ENCODE results near the gene INPP1.
A peak's percentile ranks its signal among the peaks of the same experiment; 100 is the strongest.

INPP1 gene

DNA sequence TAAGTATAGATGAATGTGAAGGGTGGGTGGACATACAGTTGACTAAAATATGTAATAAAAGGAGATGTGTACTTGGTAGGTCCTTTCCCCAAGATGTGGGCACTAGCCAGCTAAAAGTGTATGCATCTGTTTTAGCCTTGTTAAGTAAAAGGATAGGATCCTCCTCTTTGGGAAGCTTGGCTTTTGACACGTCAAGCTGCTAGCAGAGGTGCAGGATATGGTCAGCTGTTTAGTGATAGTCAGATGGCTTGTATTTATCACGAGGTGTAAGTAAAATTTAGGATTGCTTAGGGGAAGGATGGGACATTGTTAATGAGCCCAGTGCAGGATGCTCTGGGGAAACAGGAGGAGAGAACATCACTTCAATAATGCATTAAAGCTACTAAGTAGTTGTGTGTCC lies 66.2 kb downstream of the INPP1 start:
- peaks cover 24% of the 10 kb centered on the region for H3K4me1 ChIP-seq (ENCODE audit: insufficient read depth, low read length, severe bottlenecking)
- no peaks in the 10 kb centered on the region for H3K36me3 ChIP-seq (ENCODE audit: insufficient read depth, low read length)
- no peaks in the 10 kb centered on the region for H4K20me1 ChIP-seq (ENCODE audit: insufficient read depth, low read length)
- peak overlapping the region; percentile 68 for H3K9ac ChIP-seq (ENCODE audit: low read length)
- H3K9me3 ChIP-seq (ENCODE audit: low read length), result no peaks in the 10 kb centered on the region
- H3K4me2 ChIP-seq (ENCODE audit: low read length), result peak overlapping the region; percentile 87
- no peaks in the 10 kb centered on the region for H3K79me2 ChIP-seq (ENCODE audit: insufficient read depth, low read length)
- no peak overlapping the region for H3K27ac ChIP-seq (ENCODE audit: low read depth, low read length, poor library complexity, severe bottlenecking)
- H3K4me3 ChIP-seq (ENCODE audit: low read depth, low read length, poor library complexity, severe bottlenecking), result peak overlapping the region; percentile 70
- no peaks in the 10 kb centered on the region for H3F3A ChIP-seq (ENCODE audit: insufficient read depth, low read length)
- no peak for TF ChIP-seq EZH2 (IDR thresholded peaks at IDR 0.05; ENCODE audit: borderline replicate concordance, low read length)
- TF ChIP-seq, protein P1, sequence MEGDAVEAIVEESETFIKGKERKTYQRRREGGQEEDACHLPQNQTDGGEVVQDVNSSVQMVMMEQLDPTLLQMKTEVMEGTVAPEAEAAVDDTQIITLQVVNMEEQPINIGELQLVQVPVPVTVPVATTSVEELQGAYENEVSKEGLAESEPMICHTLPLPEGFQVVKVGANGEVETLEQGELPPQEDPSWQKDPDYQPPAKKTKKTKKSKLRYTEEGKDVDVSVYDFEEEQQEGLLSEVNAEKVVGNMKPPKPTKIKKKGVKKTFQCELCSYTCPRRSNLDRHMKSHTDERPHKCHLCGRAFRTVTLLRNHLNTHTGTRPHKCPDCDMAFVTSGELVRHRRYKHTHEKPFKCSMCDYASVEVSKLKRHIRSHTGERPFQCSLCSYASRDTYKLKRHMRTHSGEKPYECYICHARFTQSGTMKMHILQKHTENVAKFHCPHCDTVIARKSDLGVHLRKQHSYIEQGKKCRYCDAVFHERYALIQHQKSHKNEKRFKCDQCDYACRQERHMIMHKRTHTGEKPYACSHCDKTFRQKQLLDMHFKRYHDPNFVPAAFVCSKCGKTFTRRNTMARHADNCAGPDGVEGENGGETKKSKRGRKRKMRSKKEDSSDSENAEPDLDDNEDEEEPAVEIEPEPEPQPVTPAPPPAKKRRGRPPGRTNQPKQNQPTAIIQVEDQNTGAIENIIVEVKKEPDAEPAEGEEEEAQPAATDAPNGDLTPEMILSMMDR (IDR thresholded peaks at IDR 0.05; ENCODE audit: low read length), result no peak
- no peak overlapping the region for H2AFZ ChIP-seq (ENCODE audit: low read length)
- H3K27me3 ChIP-seq (ENCODE audit: insufficient read depth, low read length), result no peaks in the 10 kb centered on the region
- H3K9me2 ChIP-seq (ENCODE audit: low read depth, low read length), result no peaks in the 10 kb centered on the region

DNA sequence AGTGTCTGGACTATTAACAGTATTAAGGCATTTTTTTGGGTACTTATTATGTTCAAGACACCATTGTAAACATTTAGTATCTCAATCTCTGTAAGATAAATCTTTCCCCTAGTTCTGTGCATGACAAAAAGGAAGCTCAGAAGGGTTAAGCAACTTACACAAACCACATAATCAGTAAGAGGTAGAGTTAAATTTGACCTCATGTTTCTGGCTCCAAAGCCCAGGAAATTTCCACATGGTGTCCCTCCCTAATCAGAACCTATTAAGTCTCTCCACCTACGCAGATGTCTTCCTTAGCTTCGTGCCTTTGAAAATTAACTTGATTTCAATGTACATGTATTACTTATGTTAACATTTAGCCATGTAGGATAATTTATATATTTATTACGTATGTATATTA lies 66.8 kb downstream of the INPP1 start:
- Histone ChIP-seq H3F3A (ENCODE audit: insufficient read depth, low read length) (no peaks in the 10 kb centered on the region), H3K9me2 (ENCODE audit: low read depth, low read length) (no peaks in the 10 kb centered on the region), H2AFZ (ENCODE audit: low read length) (no peak overlapping the region), H3K79me2 (ENCODE audit: insufficient read depth, low read length) (no peaks in the 10 kb centered on the region), H3K9me3 (ENCODE audit: low read length) (no peaks in the 10 kb centered on the region), H3K4me3 (ENCODE audit: low read depth, low read length, poor library complexity, severe bottlenecking) (no peak overlapping the region), H3K9ac (ENCODE audit: low read length) (no peak overlapping the region), H3K27ac (ENCODE audit: low read depth, low read length, poor library complexity, severe bottlenecking) (no peak overlapping the region), H3K4me2 (ENCODE audit: low read length) (no peak overlapping the region; the same call in 1 of the 2 replicates), H4K20me1 (ENCODE audit: insufficient read depth, low read length) (no peaks in the 10 kb centered on the region), H3K27me3 (ENCODE audit: insufficient read depth, low read length) (no peaks in the 10 kb centered on the region), H3K4me1 (ENCODE audit: insufficient read depth, low read length, severe bottlenecking) (peaks cover 24% of the 10 kb centered on the region), H3K36me3 (ENCODE audit: insufficient read depth, low read length) (no peaks in the 10 kb centered on the region)
- TF ChIP-seq, protein P1 (IDR thresholded peaks at IDR 0.05; ENCODE audit: low read length), result no peak
- no peak for TF ChIP-seq EZH2 (IDR thresholded peaks at IDR 0.05; ENCODE audit: borderline replicate concordance, low read length)

DNA sequence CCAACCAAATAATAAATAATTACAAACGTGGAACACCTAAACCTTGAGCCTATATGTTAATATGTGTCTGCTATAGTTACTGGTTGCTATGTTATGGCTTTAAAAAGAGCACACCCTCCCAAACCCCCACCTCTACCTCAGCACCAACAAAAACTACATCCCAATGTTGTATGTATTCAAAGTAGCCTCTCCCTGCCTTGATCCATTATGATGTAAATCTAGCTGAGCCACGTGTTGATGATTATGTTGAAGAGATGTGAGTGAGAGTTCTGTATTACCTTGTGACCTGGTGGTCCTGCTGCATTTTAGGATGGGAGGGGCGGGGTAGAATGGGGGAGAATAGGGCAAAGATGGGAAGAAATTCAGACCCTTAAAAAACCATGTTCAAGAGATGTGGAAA lies 69.6 kb downstream of the INPP1 start:
- Histone ChIP-seq H3K27me3 (ENCODE audit: insufficient read depth, low read length) (no peaks in the 10 kb centered on the region), H3F3A (ENCODE audit: insufficient read depth, low read length) (no peaks in the 10 kb centered on the region), H3K4me2 (ENCODE audit: low read length) (no peak overlapping the region), H3K36me3 (ENCODE audit: insufficient read depth, low read length) (no peaks in the 10 kb centered on the region), H3K9me2 (ENCODE audit: low read depth, low read length) (no peaks in the 10 kb centered on the region), H2AFZ (ENCODE audit: low read length) (no peak overlapping the region), H4K20me1 (ENCODE audit: insufficient read depth, low read length) (no peaks in the 10 kb centered on the region), H3K9ac (ENCODE audit: low read length) (no peak overlapping the region), H3K4me1 (ENCODE audit: insufficient read depth, low read length, severe bottlenecking) (peaks cover 23% of the 10 kb centered on the region), H3K9me3 (ENCODE audit: low read length) (no peaks in the 10 kb centered on the region), H3K27ac (ENCODE audit: low read depth, low read length, poor library complexity, severe bottlenecking) (no peak overlapping the region), H3K79me2 (ENCODE audit: insufficient read depth, low read length) (no peaks in the 10 kb centered on the region), H3K4me3 (ENCODE audit: low read depth, low read length, poor library complexity, severe bottlenecking) (no peak overlapping the region)
- TF ChIP-seq, protein P1 (IDR thresholded peaks at IDR 0.05; ENCODE audit: low read length), result no peak
- TF ChIP-seq EZH2 (IDR thresholded peaks at IDR 0.05; ENCODE audit: borderline replicate concordance, low read length), result no peak

Measured in OCI-LY1 (cell line).